Trophoblast cell (in vitro differentiated cells and primary cell): Measurements from ENCODE around the gene GRID1.

Experiments
- DNase-seq, 2 donors: peaks; one replicate each; pipeline ENCODE4 v3.0.0-alpha.2; 2016
- H2AFZ ChIP-seq: 2 replicates; pipeline ENCODE4 v1.6.1; 2013; ENCODE audit warnings: low read length, moderate library complexity, mild to moderate bottlenecking; ENCODE audit not compliant: insufficient read depth, poor library complexity
- H2AK5ac ChIP-seq: 2 replicates; pipeline ENCODE4 v1.6.1; 2013; ENCODE audit warnings: mild to moderate bottlenecking, low read length
- H2BK120ac ChIP-seq: 2 replicates; pipeline ENCODE4 v1.6.1; 2013; ENCODE audit warnings: low read length, mild to moderate bottlenecking, moderate library complexity; ENCODE audit not compliant: insufficient read depth, poor library complexity
- H2BK12ac ChIP-seq: 2 replicates; pipeline ENCODE4 v1.6.1; 2013; ENCODE audit warnings: mild to moderate bottlenecking, low read length, moderate library complexity
- H2BK5ac ChIP-seq: 2 replicates; pipeline ENCODE4 v1.6.1; 2013; ENCODE audit warnings: low read length, low read depth, moderate library complexity, mild to moderate bottlenecking; ENCODE audit not compliant: poor library complexity
- H3K14ac ChIP-seq: 2 replicates; pipeline ENCODE4 v1.6.1; 2013; ENCODE audit warnings: mild to moderate bottlenecking, low read length
- H3K18ac ChIP-seq: 2 replicates; pipeline ENCODE4 v1.6.1; 2013; ENCODE audit warnings: mild to moderate bottlenecking, low read length
- H3K23ac ChIP-seq: 2 replicates; pipeline ENCODE4 v1.6.1; 2013; ENCODE audit warnings: low read length
- H3K27ac ChIP-seq: 2 replicates; pipeline ENCODE4 v1.5.1; 2013; ENCODE audit warnings: low read depth, mild to moderate bottlenecking, inconsistent platforms, low read length, moderate library complexity
- H3K27me3 ChIP-seq: 2 replicates; pipeline ENCODE4 v1.6.1; 2013; ENCODE audit warnings: inconsistent platforms, mild to moderate bottlenecking, low read length, moderate library complexity; ENCODE audit not compliant: insufficient read depth
- H3K36me3 ChIP-seq, 2 experiments: 1 replicate in 1 of 2; 2 replicates in 1 of 2; pipeline ENCODE4 v1.6.1; 2013; ENCODE audit warnings: low read length in 2 of 2, mild to moderate bottlenecking in 2 of 2, moderate library complexity in 1 of 2; ENCODE audit not compliant: insufficient read depth in 2 of 2, control insufficient read depth in 1 of 2
- H3K4ac ChIP-seq: 2 replicates; pipeline ENCODE4 v1.6.1; 2013; ENCODE audit warnings: low read depth, mild to moderate bottlenecking, low read length, moderate library complexity
- H3K4me1 ChIP-seq, 2 experiments: 1 replicate in 1 of 2; 2 replicates in 1 of 2; pipeline ENCODE4 v1.6.1; 2013; ENCODE audit warnings: low read length in 2 of 2, mild to moderate bottlenecking in 2 of 2, moderate library complexity in 1 of 2; ENCODE audit not compliant: insufficient read depth in 2 of 2, control insufficient read depth in 1 of 2
- H3K4me2 ChIP-seq: 2 replicates; pipeline ENCODE4 v1.6.1; 2013; ENCODE audit warnings: inconsistent platforms, mild to moderate bottlenecking, low read length, moderate library complexity
- H3K4me3 ChIP-seq: 2 replicates; pipeline ENCODE4 v1.5.1; 2013; ENCODE audit warnings: mild to moderate bottlenecking, low read depth, low read length, inconsistent platforms
- H3K79me1 ChIP-seq: one replicate; pipeline ENCODE4 v1.6.1; 2013; ENCODE audit warnings: low read length
- H3K79me2 ChIP-seq: 2 replicates; pipeline ENCODE4 v1.6.1; 2013; ENCODE audit warnings: low read length, mild to moderate bottlenecking; ENCODE audit not compliant: control insufficient read depth, insufficient read depth, poor library complexity
- H3K9ac ChIP-seq: 2 replicates; pipeline ENCODE4 v1.6.1; 2013; ENCODE audit warnings: mild to moderate bottlenecking, low read length
- H3K9me3 ChIP-seq: 2 replicates; pipeline ENCODE4 v1.6.1; 2013; ENCODE audit warnings: low read depth, mild to moderate bottlenecking, control low read depth, inconsistent platforms, low read length; ENCODE audit not compliant: insufficient read depth
- H4K12ac ChIP-seq: 2 replicates; pipeline ENCODE4 v1.6.1; 2013; ENCODE audit warnings: low read depth, mild to moderate bottlenecking, low read length, moderate library complexity
- H4K8ac ChIP-seq: 2 replicates; pipeline ENCODE4 v1.6.1; 2013; ENCODE audit warnings: low read depth, mild to moderate bottlenecking, low read length, moderate library complexity
- H4K91ac ChIP-seq: one replicate; pipeline ENCODE4 v1.6.1; 2013; ENCODE audit warnings: low read depth, mild to moderate bottlenecking, low read length, moderate library complexity
- WGBS: extraction: QIAGEN DNeasy Blood & Tissue Kit; methylation state at CpG from one replicate; pipeline ENCODE4 v1.1.7; 2013; ENCODE audit warnings: missing lambda C conversion rate; ENCODE audit not compliant: insufficient read length, insufficient coverage; ENCODE audit errors: extremely low coverage; 5-methylcytosine and 5-hydroxymethylcytosine counted together

The GRID1 gene

GRCh38 chr10:86234541-86235270, 131.9 kb downstream of the GRID1 start:
- no peak overlapping the region for H3K27ac ChIP-seq
- H3K4ac ChIP-seq = no peak overlapping the region
- no peaks in the 10 kb centered on the region for H3K27me3 ChIP-seq
- H2AFZ ChIP-seq = no peak overlapping the region
- no peak overlapping the region for H4K91ac ChIP-seq
- no peaks in the 10 kb centered on the region for H3K36me3 ChIP-seq
- no peaks in the 10 kb centered on the region for H3K79me1 ChIP-seq
- H3K79me2 ChIP-seq = no peaks in the 10 kb centered on the region
- H3K14ac ChIP-seq = no peak overlapping the region
- no peak overlapping the region for H2AK5ac ChIP-seq
- no peak overlapping the region for H3K4me2 ChIP-seq
- H4K12ac ChIP-seq = no peak overlapping the region
- H2BK120ac ChIP-seq = no peak overlapping the region
- H3K9me3 ChIP-seq = peaks cover 10% of the 10 kb centered on the region
- H3K4me1 ChIP-seq = peaks cover 0 to 4% of the 10 kb centered on the region in 2 experiments
- no CpG with 5 or more reads among the region's 11 CpGs for WGBS
- H3K23ac ChIP-seq = no peak overlapping the region
- H2BK5ac ChIP-seq = no peak overlapping the region
- no peak overlapping the region for H3K4me3 ChIP-seq
- H3K9ac ChIP-seq = peak overlapping the region; percentile 25
- no peak for DNase-seq
- no peak overlapping the region for H2BK12ac ChIP-seq
- no peak overlapping the region for H4K8ac ChIP-seq
- H3K18ac ChIP-seq = no peak overlapping the region

GRCh38 chr10:86234107-86234506, 132.5 kb downstream of the GRID1 start:
- no peak overlapping the region for H3K18ac ChIP-seq
- H3K27me3 ChIP-seq = no peaks in the 10 kb centered on the region
- H4K91ac ChIP-seq = no peak overlapping the region
- no peak overlapping the region for H3K27ac ChIP-seq
- no peak overlapping the region for H2BK12ac ChIP-seq
- no CpG with 5 or more reads among the region's 7 CpGs for WGBS
- no peak overlapping the region for H3K23ac ChIP-seq
- peaks cover 0 to 4% of the 10 kb centered on the region in 2 experiments for H3K4me1 ChIP-seq
- no peak overlapping the region for H2AFZ ChIP-seq
- H3K9me3 ChIP-seq = peaks cover 10% of the 10 kb centered on the region
- no peak overlapping the region for H3K4ac ChIP-seq
- H3K9ac ChIP-seq = no peak overlapping the region
- no peak overlapping the region for H4K8ac ChIP-seq
- H3K14ac ChIP-seq = no peak overlapping the region
- no peak overlapping the region for H2AK5ac ChIP-seq
- DNase-seq = no peak
- H3K79me1 ChIP-seq = no peaks in the 10 kb centered on the region
- H3K4me2 ChIP-seq = no peak overlapping the region
- H3K36me3 ChIP-seq = no peaks in the 10 kb centered on the region
- H2BK120ac ChIP-seq = no peak overlapping the region
- H4K12ac ChIP-seq = no peak overlapping the region
- H3K4me3 ChIP-seq = no peak overlapping the region
- H2BK5ac ChIP-seq = no peak overlapping the region
- no peaks in the 10 kb centered on the region for H3K79me2 ChIP-seq

- H4K91ac ChIP-seq = no peak overlapping the region
- no peak overlapping the region for H2BK12ac ChIP-seq
- peaks cover 7% of the 10 kb centered on the region for H3K9me3 ChIP-seq
- no peak overlapping the region for H3K27ac ChIP-seq
- H2AK5ac ChIP-seq = no peak overlapping the region
- peaks cover 0 to 4% of the 10 kb centered on the region in 2 experiments for H3K4me1 ChIP-seq
- no peak overlapping the region for H2BK120ac ChIP-seq
- no peak overlapping the region for H4K12ac ChIP-seq
- H2AFZ ChIP-seq = no peak overlapping the region
- no peaks in the 10 kb centered on the region for H3K36me3 ChIP-seq
- no peak overlapping the region for H3K4me2 ChIP-seq
- DNase-seq = no peak
- no peak overlapping the region for H4K8ac ChIP-seq
- H3K4me3 ChIP-seq = no peak overlapping the region
- H3K23ac ChIP-seq = no peak overlapping the region
- no peak overlapping the region for H3K4ac ChIP-seq
- H3K79me1 ChIP-seq = no peaks in the 10 kb centered on the region
- no peak overlapping the region for H3K9ac ChIP-seq
- no peaks in the 10 kb centered on the region for H3K27me3 ChIP-seq
- H2BK5ac ChIP-seq = no peak overlapping the region
- no CpG with 5 or more reads among the region's 7 CpGs for WGBS
- no peaks in the 10 kb centered on the region for H3K79me2 ChIP-seq
- no peak overlapping the region for H3K18ac ChIP-seq
- no peak overlapping the region for H3K14ac ChIP-seq
Observed at GRCh38 chr10:86233131-86233530, 133.5 kb downstream of the GRID1 start.

- Histone ChIP-seq H3K36me3 (no peaks in the 10 kb centered on the region), H4K12ac (no peak overlapping the region), H4K91ac (no peak overlapping the region), H3K27me3 (no peaks in the 10 kb centered on the region), H4K8ac (no peak overlapping the region), H2BK12ac (no peak overlapping the region), H3K4me1 (peaks cover 0 to 4% of the 10 kb centered on the region in 2 experiments), H3K23ac (no peak overlapping the region), H3K9me3 (peaks cover 5% of the 10 kb centered on the region), H2AFZ (no peak overlapping the region), H3K18ac (no peak overlapping the region), H3K4me2 (no peak overlapping the region), H2BK5ac (no peak overlapping the region), H3K4ac (no peak overlapping the region), H2BK120ac (no peak overlapping the region), H3K14ac (no peak overlapping the region), H3K4me3 (no peak overlapping the region), H3K79me1 (no peaks in the 10 kb centered on the region), H3K27ac (no peak overlapping the region), H3K79me2 (no peaks in the 10 kb centered on the region), H3K9ac (no peak overlapping the region), H2AK5ac (no peak overlapping the region)
- WGBS = no CpG with 5 or more reads among the region's 1 CpG
- DNase-seq = no peak
Observed at GRCh38 chr10:86232644-86233043, 134.0 kb downstream of the GRID1 start.
